HepG2 (cell line): ENCODE measurements around the gene SETD1A. TPM values are rescaled to one million over a fixed set of nuclear protein-coding genes. Genes with fewer than 3 reads are reported as not detected.

Experiments used
- ARID2 ChIP-seq: sonication (generic); formaldehyde crosslinking; IDR thresholded peaks from 2 replicates; pipeline ENCODE4 v1.8.1; 2022; ENCODE audit warnings: mild to moderate bottlenecking, missing genetic modification reagents, borderline replicate concordance
- DNMT1 ChIP-seq: sonication (generic); formaldehyde crosslinking; IDR thresholded peaks from 2 replicates; pipeline ENCODE4 v1.5.1; 2020; ENCODE audit warnings: mild to moderate bottlenecking, missing genetic modification reagents
- ETS1 ChIP-seq: sonication (generic); formaldehyde crosslinking; IDR thresholded peaks from 2 replicates; pipeline ENCODE4 v1.4.0; 2020; ENCODE audit warnings: missing genetic modification reagents
- GABPB1 ChIP-seq: IDR thresholded peaks from 2 replicates; pipeline ENCODE4 v1.6.1; 2016; ENCODE audit warnings: mild to moderate bottlenecking, missing genetic modification reagents, moderate library complexity, missing compliant biosample characterization
- GMEB2 ChIP-seq: IDR thresholded peaks from 2 replicates; pipeline ENCODE4 v1.6.1; 2016; ENCODE audit warnings: missing biosample characterization, missing genetic modification reagents, low read depth
- ISX ChIP-seq: sonication (generic); formaldehyde crosslinking; conservative IDR thresholded peaks from 2 replicates; pipeline ENCODE4 v1.5.0; 2020; ENCODE audit warnings: missing genetic modification reagents
- JDP2 ChIP-seq: sonication (generic); formaldehyde crosslinking; IDR thresholded peaks from 2 replicates; pipeline ENCODE4 v1.8.1; 2022; ENCODE audit warnings: missing genetic modification reagents, borderline replicate concordance
- KLF15 ChIP-seq: sonication (generic); formaldehyde crosslinking; IDR thresholded peaks from 2 replicates; pipeline ENCODE4 v1.8.1; 2023; ENCODE audit warnings: borderline replicate concordance, mild to moderate bottlenecking, inconsistent platforms, missing genetic modification reagents, mixed read lengths
- NRL ChIP-seq: sonication (generic); formaldehyde crosslinking; IDR thresholded peaks from 2 replicates; pipeline ENCODE4 v1.5.0; 2020; ENCODE audit warnings: missing genetic modification reagents, mild to moderate bottlenecking, moderate library complexity, borderline replicate concordance
- PHF21A ChIP-seq: sonication (generic); formaldehyde crosslinking; IDR thresholded peaks from 2 replicates; pipeline ENCODE4 v1.5.0; 2020; ENCODE audit warnings: mild to moderate bottlenecking, missing genetic modification reagents
- SPEN ChIP-seq: sonication (generic); formaldehyde crosslinking; IDR thresholded peaks from 2 replicates; pipeline ENCODE4 v1.5.1; 2020; ENCODE audit warnings: low read depth, mild to moderate bottlenecking, missing genetic modification reagents
- TAF15 ChIP-seq: fragments of 200-400 bp; formaldehyde crosslinking; IDR thresholded peaks from one replicate; pipeline ENCODE4 v1.6.1; 2018; ENCODE audit warnings: mild to moderate bottlenecking, low read depth, low read length; ENCODE audit not compliant: poor library complexity, severe bottlenecking
- TBX3 ChIP-seq: fragments of 450-650 bp; IDR thresholded peaks from 2 replicates; pipeline ENCODE4 v1.6.1; 2017; ENCODE audit warnings: antibody characterized with exemption, mild to moderate bottlenecking, inconsistent platforms, borderline replicate concordance
- ZBTB20 ChIP-seq: sonication (generic); formaldehyde crosslinking; IDR thresholded peaks from 2 replicates; pipeline ENCODE4 v1.8.1; 2023; ENCODE audit warnings: missing genetic modification reagents, low read depth, mild to moderate bottlenecking, borderline replicate concordance
- ZFP36L1 ChIP-seq: sonication (generic); formaldehyde crosslinking; IDR thresholded peaks from 2 replicates; pipeline ENCODE4 v1.8.0; 2022; ENCODE audit warnings: mild to moderate bottlenecking, missing genetic modification reagents, moderate library complexity
- ZFP36L2 ChIP-seq: sonication (generic); formaldehyde crosslinking; IDR thresholded peaks from 2 replicates; pipeline ENCODE4 v1.4.0; 2020; ENCODE audit warnings: missing genetic modification reagents
- ZNF160 ChIP-seq: sonication (generic); formaldehyde crosslinking; IDR thresholded peaks from 2 replicates; pipeline ENCODE4 v1.8.0; 2022; ENCODE audit warnings: mild to moderate bottlenecking, inconsistent platforms, missing genetic modification reagents
- ZNF235 ChIP-seq: sonication (generic); formaldehyde crosslinking; IDR thresholded peaks from 2 replicates; pipeline ENCODE4 v1.8.1; 2023; ENCODE audit warnings: mild to moderate bottlenecking, missing genetic modification reagents, borderline replicate concordance
- ZNF414 ChIP-seq: sonication (generic); formaldehyde crosslinking; IDR thresholded peaks from 2 replicates; pipeline ENCODE4 v1.5.0; 2020; ENCODE audit warnings: missing genetic modification reagents
- ZSCAN20 ChIP-seq: sonication (generic); formaldehyde crosslinking; IDR thresholded peaks from 2 replicates; pipeline ENCODE4 v1.4.0; 2020; ENCODE audit warnings: missing genetic modification reagents, mild to moderate bottlenecking, borderline replicate concordance
- polyA plus RNA-seq, 8 experiments: library from polyadenylated mRNA; depleted of rRNA in 3 of 8; stranded (reverse) in 7 of 8; unstranded in 1 of 8; fragments of >200 nt; fragmentation: Illumina TruSeq in 4 of 8; extraction: Trizol in 4 of 8; gene quantifications; 2 replicates each; pipeline versions ENCODE4 v1.2.1 to v1.2.3, GENCODE V29; 2011 to 2016; ENCODE audit warnings: low read depth in 4 of 8, missing spikeins in 1 of 8, mixed read lengths in 1 of 8; ENCODE audit not compliant: insufficient read depth in 1 of 8
- total RNA-seq, 5 experiments: library from RNA; depleted of rRNA; stranded (reverse); fragments of >200 nt; fragmentation: Illumina TruSeq; extraction: Trizol; gene quantifications; 2 replicates each; pipeline ENCODE4 v1.2.3, GENCODE V29; 2016; ENCODE audit warnings: low read depth in 1 of 5
- TF ChIP-seq, protein P1 (sequence below): sonication (generic); formaldehyde crosslinking; IDR thresholded peaks from 2 replicates; pipeline ENCODE4 v1.4.0; 2020; ENCODE audit warnings: missing genetic modification reagents
- TF ChIP-seq, protein P2 (sequence below): sonication (generic); formaldehyde crosslinking; IDR thresholded peaks from 2 replicates; pipeline ENCODE4 v1.9.0; 2022; ENCODE audit warnings: missing genetic modification reagents, mild to moderate bottlenecking, borderline replicate concordance

Gene SETD1A
- total and polyA plus RNA-seq, 2 of the 13 experiments (the other 11 are each of a cell fraction or from before 2014, with no cell fraction given) = 3.8 to 5.6 TPM

- TF ChIP-seq ZFP36L1 (CRISPR knock-in tag) = 0 out of 2 replicates have a peak, but pooled peaks have one; percentile 52
- peak; percentile 58; the same call in 1 of the 2 replicates for TF ChIP-seq ZFP36L2 (CRISPR knock-in tag)
- peak; percentile 77 for TF ChIP-seq ZNF414 (CRISPR knock-in tag)
- TF ChIP-seq ARID2 = no peak
- peak; percentile 48 for TF ChIP-seq TAF15
- peak; percentile 7; the same call in 1 of the 2 replicates for TF ChIP-seq ETS1 (CRISPR knock-in tag)
- peak; percentile 92 for TF ChIP-seq SPEN (CRISPR knock-in tag)
- TF ChIP-seq ZSCAN20 (CRISPR knock-in tag) = 0 out of 2 replicates have a peak, but pooled peaks have one; percentile 17
- peak; percentile 39; the same call in 1 of the 2 replicates for TF ChIP-seq ZBTB20 (CRISPR knock-in tag)
- TF ChIP-seq NRL (CRISPR knock-in tag) = peak; percentile 65; the same call in 1 of the 2 replicates
- TF ChIP-seq TBX3 = peak; percentile 89
- peak; percentile 92; the same call in 1 of the 2 replicates for TF ChIP-seq KLF15 (CRISPR knock-in tag)
- TF ChIP-seq GABPB1 (CRISPR knock-in tag) = peak; percentile 87
- TF ChIP-seq ISX (CRISPR knock-in tag) = 0 out of 2 replicates have a peak, but pooled peaks have one; percentile 21
- peak; percentile 37; the same call in 1 of the 2 replicates for TF ChIP-seq ZNF235 (CRISPR knock-in tag)
- TF ChIP-seq, protein P1, sequence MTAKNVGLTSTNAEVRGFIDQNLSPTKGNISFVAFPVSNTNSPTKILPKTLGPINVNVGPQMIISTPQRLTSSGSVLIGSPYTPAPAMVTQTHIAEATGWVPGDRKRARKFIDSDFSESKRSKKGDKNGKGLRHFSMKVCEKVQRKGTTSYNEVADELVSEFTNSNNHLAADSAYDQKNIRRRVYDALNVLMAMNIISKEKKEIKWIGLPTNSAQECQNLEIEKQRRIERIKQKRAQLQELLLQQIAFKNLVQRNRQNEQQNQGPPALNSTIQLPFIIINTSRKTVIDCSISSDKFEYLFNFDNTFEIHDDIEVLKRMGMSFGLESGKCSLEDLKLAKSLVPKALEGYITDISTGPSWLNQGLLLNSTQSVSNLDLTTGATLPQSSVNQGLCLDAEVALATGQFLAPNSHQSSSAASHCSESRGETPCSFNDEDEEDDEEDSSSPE (CRISPR knock-in tag) = peak; percentile 43
- peak; percentile 63 for TF ChIP-seq GMEB2 (CRISPR knock-in tag)
- no peak for TF ChIP-seq DNMT1
- peak; percentile 18; the same call in 1 of the 2 replicates for TF ChIP-seq ZNF160 (CRISPR knock-in tag)
- no peak for TF ChIP-seq JDP2 (CRISPR knock-in tag)
- TF ChIP-seq, protein P2, sequence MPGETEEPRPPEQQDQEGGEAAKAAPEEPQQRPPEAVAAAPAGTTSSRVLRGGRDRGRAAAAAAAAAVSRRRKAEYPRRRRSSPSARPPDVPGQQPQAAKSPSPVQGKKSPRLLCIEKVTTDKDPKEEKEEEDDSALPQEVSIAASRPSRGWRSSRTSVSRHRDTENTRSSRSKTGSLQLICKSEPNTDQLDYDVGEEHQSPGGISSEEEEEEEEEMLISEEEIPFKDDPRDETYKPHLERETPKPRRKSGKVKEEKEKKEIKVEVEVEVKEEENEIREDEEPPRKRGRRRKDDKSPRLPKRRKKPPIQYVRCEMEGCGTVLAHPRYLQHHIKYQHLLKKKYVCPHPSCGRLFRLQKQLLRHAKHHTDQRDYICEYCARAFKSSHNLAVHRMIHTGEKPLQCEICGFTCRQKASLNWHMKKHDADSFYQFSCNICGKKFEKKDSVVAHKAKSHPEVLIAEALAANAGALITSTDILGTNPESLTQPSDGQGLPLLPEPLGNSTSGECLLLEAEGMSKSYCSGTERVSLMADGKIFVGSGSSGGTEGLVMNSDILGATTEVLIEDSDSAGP = peak; percentile 80; the same call in 1 of the 2 replicates
- peak; percentile 90 for TF ChIP-seq PHF21A (CRISPR knock-in tag)
Measured at GRCh38 chr16:30957456-30958174, at the start of gene SETD1A (continued).
